CD14-positive monocyte (primary cell): ENCODE measurements around the gene SMIM22. TPM values are rescaled to one million over a fixed set of nuclear protein-coding genes. Genes with fewer than 3 reads are reported as not detected.
A peak's percentile ranks its signal among the peaks of the same experiment; 100 is the strongest.

Experiments
- DNase-seq, 3 donors: peaks; one replicate each; pipeline ENCODE4 v3.0.0-alpha.2; 2011 to 2022
- H2AFZ ChIP-seq: 2 replicates; pipeline ENCODE4 v1.6.0; 2012; ENCODE audit warnings: mild to moderate bottlenecking, low read depth, low read length, inconsistent platforms; ENCODE audit not compliant: insufficient read depth, poor library complexity, severe bottlenecking
- H3K27ac ChIP-seq, 2 donors: 1 replicate in 1 of 2; 2 replicates in 1 of 2; pipeline ENCODE4 v1.5.1; 2012 to 2013; ENCODE audit warnings: low read length in 2 of 2, control low read depth in 1 of 2, inconsistent platforms in 1 of 2, low read depth in 1 of 2, mild to moderate bottlenecking in 1 of 2
- H3K27me3 ChIP-seq, 2 donors: one replicate each; pipeline versions ENCODE4 v1.6.0 to v1.6.1; 2011 to 2013; ENCODE audit warnings: low read length in 2 of 2; ENCODE audit not compliant: control insufficient read depth in 2 of 2, insufficient read depth in 2 of 2
- H3K36me3 ChIP-seq, 2 donors: replicated peaks in 1 of 2; 1 replicate in 1 of 2; 2 replicates in 1 of 2; pipeline versions ENCODE4 v1.5.1 to v1.6.1; 2012 to 2013; ENCODE audit warnings: low read length in 2 of 2, control low read depth in 1 of 2, inconsistent platforms in 1 of 2, mild to moderate bottlenecking in 1 of 2; ENCODE audit not compliant: insufficient read depth in 2 of 2, control insufficient read depth in 1 of 2
- H3K4me1 ChIP-seq, 2 donors: 1 replicate in 1 of 2; 2 replicates in 1 of 2; pipeline versions ENCODE4 v1.5.1 to v1.6.1; 2012 to 2013; ENCODE audit warnings: low read length in 2 of 2, control low read depth in 1 of 2, inconsistent platforms in 1 of 2, mild to moderate bottlenecking in 1 of 2, moderate library complexity in 1 of 2; ENCODE audit not compliant: insufficient read depth in 2 of 2, control insufficient read depth in 1 of 2
- H3K4me2 ChIP-seq: replicated peaks from 2 replicates; pipeline ENCODE3; 2012; ENCODE audit warnings: low read length, moderate library complexity, mild to moderate bottlenecking; ENCODE audit not compliant: poor library complexity, severe bottlenecking; ENCODE audit errors: extremely low read depth
- H3K4me3 ChIP-seq, 3 experiments: fragments of 200-600 bp in 1 of 3; sonication (generic) in 1 of 3; replicated peaks in 1 of 3; 1 replicate in 2 of 3; 2 replicates in 1 of 3; pipeline ENCODE4 v1.5.1; 2011 to 2013; ENCODE audit warnings: low read length in 3 of 3, mild to moderate bottlenecking in 3 of 3, control low read depth in 2 of 3, low read depth in 2 of 3, inconsistent platforms in 1 of 3, moderate library complexity in 1 of 3
- H3K79me2 ChIP-seq: 2 replicates; pipeline ENCODE4 v1.6.0; 2012; ENCODE audit warnings: mild to moderate bottlenecking, control low read depth, inconsistent platforms, low read length, moderate library complexity; ENCODE audit not compliant: insufficient read depth
- H3K9ac ChIP-seq: 2 replicates; pipeline ENCODE4 v1.6.0; 2017; ENCODE audit warnings: low read length, mild to moderate bottlenecking; ENCODE audit not compliant: insufficient read depth, poor library complexity, severe bottlenecking
- H3K9me3 ChIP-seq, 2 donors: replicated peaks in 1 of 2; 1 replicate in 1 of 2; 2 replicates in 1 of 2; pipeline versions ENCODE4 v1.5.1 to v1.6.1; 2012 to 2013; ENCODE audit warnings: low read length in 2 of 2, control low read depth in 1 of 2; ENCODE audit not compliant: control insufficient read depth in 1 of 2, insufficient read depth in 1 of 2
- H4K20me1 ChIP-seq: 2 replicates; pipeline ENCODE4 v1.6.0; 2012; ENCODE audit warnings: mild to moderate bottlenecking, low read length, control low read depth, moderate library complexity; ENCODE audit not compliant: insufficient read depth
- H3K27ac Mint-ChIP-seq, 7 donors: one replicate each; pipeline ENCODE4 v1.8.0; 2020; ENCODE audit warnings: mild to moderate bottlenecking in 7 of 7, mixed read lengths in 7 of 7, moderate library complexity in 6 of 7, inconsistent platforms in 2 of 7
- H3K27me3 Mint-ChIP-seq, 3 donors: one replicate each; pipeline ENCODE4 v1.8.0; 2021 to 2022; ENCODE audit warnings: low read depth in 3 of 3, mild to moderate bottlenecking in 3 of 3, mixed read lengths in 3 of 3, moderate library complexity in 3 of 3, inconsistent platforms in 1 of 3
- H3K36me3 Mint-ChIP-seq, 2 donors: one replicate each; pipeline ENCODE4 v1.8.0; 2020; ENCODE audit warnings: mixed read lengths in 2 of 2, inconsistent platforms in 1 of 2, mild to moderate bottlenecking in 1 of 2
- H3K4me1 Mint-ChIP-seq: one replicate; pipeline ENCODE4 v1.8.0; 2020; ENCODE audit warnings: mild to moderate bottlenecking, mixed read lengths
- H3K4me3 Mint-ChIP-seq, 2 donors: one replicate each; pipeline ENCODE4 v1.8.0; 2020; ENCODE audit warnings: mild to moderate bottlenecking in 2 of 2, mixed read lengths in 2 of 2, moderate library complexity in 1 of 2
- H3K9me3 Mint-ChIP-seq, 7 donors: one replicate each; pipeline ENCODE4 v1.8.0; 2020 to 2022; ENCODE audit warnings: mixed read lengths in 7 of 7, mild to moderate bottlenecking in 6 of 7, moderate library complexity in 6 of 7, inconsistent platforms in 2 of 7
- WGBS: methylation state at CpG from one replicate; pipeline ENCODE4 v1.1.5; 2013; ENCODE audit warnings: missing lambda C conversion rate; ENCODE audit not compliant: insufficient coverage; 5-methylcytosine and 5-hydroxymethylcytosine counted together
- intact Hi-C, 2 donors: fragments of 100-400 bp; cut with micrococcal nuclease; formaldehyde crosslinking; loops; one replicate each; pipeline versions ENCODE4 v1.15.0 to v1.15.1; 2023
- polyA plus RNA-seq, 3 donors: library from polyadenylated mRNA; depleted of rRNA in 1 of 3; unstranded in 2 of 3; stranded (reverse) in 1 of 3; fragments of 300-500 nt in 2 of 3; fragments of >200 nt in 1 of 3; fragmentation: Illumina TruSeq in 2 of 3; gene quantifications; 1 replicate in 2 of 3; 2 replicates in 1 of 3; pipeline ENCODE4 v1.2.3, GENCODE V29; 2012 to 2021
- TF ChIP-seq, protein P1 (sequence below): fragments of 200-600 bp; IDR thresholded peaks from one replicate; pipeline ENCODE4 v1.8.0; 2022; ENCODE audit warnings: antibody characterized with exemption, mild to moderate bottlenecking

SMIM22 gene
- polyA plus RNA-seq, 3 donors = not detected

DNA sequence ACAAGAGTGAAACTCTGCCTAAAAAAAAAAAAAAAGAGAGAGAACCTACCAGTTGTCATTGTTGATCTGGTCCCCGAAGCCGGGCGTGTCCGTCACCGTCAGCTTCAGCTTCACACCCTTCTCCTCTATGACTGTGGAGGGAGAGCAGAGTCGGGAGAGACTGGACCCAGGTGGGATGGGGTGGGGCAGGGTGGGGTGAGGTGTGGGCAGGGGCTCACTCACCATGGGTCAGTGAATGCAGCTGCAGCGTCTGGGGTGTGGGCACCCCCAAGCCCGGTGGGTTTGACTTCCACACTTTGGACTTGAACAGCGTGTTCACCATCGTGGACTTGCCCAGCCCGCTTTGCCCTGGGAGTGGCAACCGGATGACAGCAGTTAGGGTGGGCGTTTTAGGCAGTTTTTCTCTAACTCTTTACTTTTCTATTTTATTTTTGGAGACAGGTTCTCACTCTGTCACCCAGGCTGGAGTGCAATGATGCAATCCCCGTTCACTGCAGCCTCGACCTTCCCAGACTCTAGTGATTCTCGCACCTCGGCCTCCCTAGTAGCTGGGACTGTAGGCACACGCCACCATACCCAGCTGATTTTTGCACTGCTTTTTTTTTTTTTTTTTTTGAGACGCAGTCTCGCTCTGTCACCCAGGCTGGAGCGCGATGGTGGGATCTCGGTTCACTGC is 9.3 kb upstream of the SMIM22 start:
- H3K9me3 ChIP-seq = no peaks in the 10 kb centered on the region
- no peaks in the 10 kb centered on the region for H4K20me1 ChIP-seq
- no peaks in the 10 kb centered on the region for H3K79me2 ChIP-seq
- H3K4me1 ChIP-seq = peaks cover 13 to 17% of the 10 kb centered on the region in 2 donors
- Mint-ChIP-seq H3K36me3 (no peaks in the 10 kb centered on the region), H3K4me3 (no peak overlapping the region), H3K9me3 (no peaks in the 10 kb centered on the region), H3K27me3 (peaks cover 4 to 6% (median 5%) of the 10 kb centered on the region in 3 donors), H3K27ac (no peak overlapping the region), H3K4me1 (peaks cover 20% of the 10 kb centered on the region)
- no peak overlapping the region for H3K4me2 ChIP-seq
- H3K27me3 ChIP-seq = no peaks in the 10 kb centered on the region
- no peaks in the 10 kb centered on the region for H3K36me3 ChIP-seq
- TF ChIP-seq, protein P1, sequence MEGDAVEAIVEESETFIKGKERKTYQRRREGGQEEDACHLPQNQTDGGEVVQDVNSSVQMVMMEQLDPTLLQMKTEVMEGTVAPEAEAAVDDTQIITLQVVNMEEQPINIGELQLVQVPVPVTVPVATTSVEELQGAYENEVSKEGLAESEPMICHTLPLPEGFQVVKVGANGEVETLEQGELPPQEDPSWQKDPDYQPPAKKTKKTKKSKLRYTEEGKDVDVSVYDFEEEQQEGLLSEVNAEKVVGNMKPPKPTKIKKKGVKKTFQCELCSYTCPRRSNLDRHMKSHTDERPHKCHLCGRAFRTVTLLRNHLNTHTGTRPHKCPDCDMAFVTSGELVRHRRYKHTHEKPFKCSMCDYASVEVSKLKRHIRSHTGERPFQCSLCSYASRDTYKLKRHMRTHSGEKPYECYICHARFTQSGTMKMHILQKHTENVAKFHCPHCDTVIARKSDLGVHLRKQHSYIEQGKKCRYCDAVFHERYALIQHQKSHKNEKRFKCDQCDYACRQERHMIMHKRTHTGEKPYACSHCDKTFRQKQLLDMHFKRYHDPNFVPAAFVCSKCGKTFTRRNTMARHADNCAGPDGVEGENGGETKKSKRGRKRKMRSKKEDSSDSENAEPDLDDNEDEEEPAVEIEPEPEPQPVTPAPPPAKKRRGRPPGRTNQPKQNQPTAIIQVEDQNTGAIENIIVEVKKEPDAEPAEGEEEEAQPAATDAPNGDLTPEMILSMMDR = no peak
- WGBS = 95% methylated on average over 8 of the region's 23 CpGs
- no peak overlapping the region for H3K9ac ChIP-seq
- no peak overlapping the region for H3K4me3 ChIP-seq
- no peak overlapping the region for H2AFZ ChIP-seq
- no peak overlapping the region for H3K27ac ChIP-seq
- intact Hi-C loops = no loop called here
- DNase-seq = no peak

DNA sequence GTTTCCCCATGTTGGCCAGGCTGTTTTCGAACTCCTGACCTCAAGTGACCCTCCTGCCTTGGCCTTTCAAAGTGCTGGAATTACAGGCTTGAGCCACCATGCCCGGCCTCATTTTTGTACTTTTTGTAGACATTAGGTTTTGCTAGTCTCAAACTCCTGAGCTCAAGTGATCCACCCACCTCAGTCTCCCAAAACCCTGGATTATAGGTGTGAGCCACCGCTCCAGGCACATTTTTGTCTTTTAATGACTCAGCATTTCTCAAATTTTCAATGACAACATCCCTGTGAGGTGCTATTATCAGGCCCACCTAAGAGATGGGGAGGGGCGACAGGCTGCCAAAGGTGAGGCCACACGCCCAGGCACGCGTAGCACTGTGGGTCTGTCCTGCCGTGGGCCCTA is 8.1 kb upstream of the SMIM22 start:
- no peaks in the 10 kb centered on the region for H3K9me3 ChIP-seq
- Mint-ChIP-seq H3K9me3 (peaks cover 0 to 2% (median 0%) of the 10 kb centered on the region in 7 donors), H3K4me3 (no peak overlapping the region), H3K4me1 (peaks cover 14% of the 10 kb centered on the region), H3K27ac (peak overlapping the region in 1 of 7 donors; percentile 63), H3K27me3 (peaks cover 1 to 6% (median 5%) of the 10 kb centered on the region in 3 donors), H3K36me3 (no peaks in the 10 kb centered on the region)
- H3K27ac ChIP-seq = no peak overlapping the region
- 100% methylated on average over 3 of the region's 8 CpGs for WGBS
- H3K4me1 ChIP-seq = peaks cover 8 to 10% of the 10 kb centered on the region in 2 donors
- no peaks in the 10 kb centered on the region for H3K36me3 ChIP-seq
- TF ChIP-seq, protein P1 = no peak
- no peaks in the 10 kb centered on the region for H3K79me2 ChIP-seq
- intact Hi-C loops = no loop called here
- H3K4me3 ChIP-seq = no peak overlapping the region
- no peak overlapping the region for H2AFZ ChIP-seq
- no peak for DNase-seq
- H4K20me1 ChIP-seq = no peaks in the 10 kb centered on the region
- H3K9ac ChIP-seq = no peak overlapping the region
- H3K27me3 ChIP-seq = no peaks in the 10 kb centered on the region
- no peak overlapping the region for H3K4me2 ChIP-seq
